ENCODE data around the gene TF. TPM values are rescaled to one million over a fixed set of nuclear protein-coding genes. Genes with fewer than 3 reads are reported as not detected.

Gene TF
- polyA plus RNA-seq, 1 of the 3 experiments (the other 2 are of a cell fraction), result 0.08 TPM

DNA sequence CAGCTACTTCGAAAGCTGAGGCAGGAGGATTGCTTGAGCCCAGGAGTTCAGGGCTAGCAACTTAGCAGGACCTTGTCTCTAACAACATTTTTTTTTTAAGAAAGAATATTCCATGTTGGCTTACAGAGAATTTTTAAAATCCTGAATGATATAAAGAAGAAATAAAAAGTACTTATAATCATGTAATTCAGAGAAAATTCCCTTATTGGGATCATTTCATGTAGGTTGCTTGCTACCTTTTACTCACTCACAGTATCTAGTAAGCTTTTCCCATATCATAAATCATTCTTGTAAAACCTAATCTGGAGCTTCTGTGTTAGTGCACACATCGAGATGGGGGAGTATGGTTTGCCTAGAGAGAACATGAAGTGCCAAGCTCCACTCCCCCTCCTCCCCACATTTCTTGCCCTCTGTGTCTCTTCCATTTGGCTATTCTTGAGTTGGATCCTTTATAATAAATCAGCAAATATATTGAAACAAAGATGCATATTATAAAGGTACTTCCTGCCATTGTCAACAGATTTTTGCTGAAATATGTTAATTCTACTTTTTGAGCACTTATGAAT is 13.6 kb downstream of the TF start:
- Histone ChIP-seq H3K4me2 (no peak overlapping the region), H3F3A (replicated peaks; ENCODE audit: insufficient read depth) (no peaks in the 10 kb centered on the region), H3K79me2 (ENCODE audit: insufficient read depth) (no peaks in the 10 kb centered on the region), H3K4me3 (ENCODE audit: low read depth in 2 of 2, low read length in 1 of 2) (no peak overlapping the region), H3K4me1 (ENCODE audit: control insufficient read depth in 1 of 2, insufficient read depth in 2 of 2, low read depth in 1 of 2, low read length in 1 of 2) (peaks cover 0 to 2% of the 10 kb centered on the region in 2 experiments; a peak in 1 of 4 replicates), H3K27me3 (ENCODE audit: insufficient read depth) (no peaks in the 10 kb centered on the region; the same call in 1 of the 2 replicates), H3K9ac (no peak overlapping the region), H3K9me2 (no peaks in the 10 kb centered on the region), H3K36me3 (replicated peaks in 1 of 2; ENCODE audit: control insufficient read depth in 1 of 2, insufficient read depth in 2 of 2, low read length in 1 of 2) (no peaks in the 10 kb centered on the region), H3K9me3 (no peaks in the 10 kb centered on the region), H4K20me1 (ENCODE audit: insufficient read depth) (no peaks in the 10 kb centered on the region), H3K27ac (ENCODE audit: low read depth in 2 of 2, low read length in 1 of 2) (no peak overlapping the region), H2AFZ (ENCODE audit: low read depth) (no peak overlapping the region)
- TF ChIP-seq EP300 (IDR thresholded peaks at IDR 0.05; ENCODE audit: borderline replicate concordance in 1 of 2, low read depth in 1 of 2, low read length in 1 of 2) (no peak), SIN3A (IDR thresholded peaks at IDR 0.05; ENCODE audit: borderline replicate concordance, low read depth, low read length) (no peak), JUND (IDR thresholded peaks at IDR 0.05) (no peak), NFIC (IDR thresholded peaks at IDR 0.05; ENCODE audit: borderline replicate concordance) (no peak)
- TF ChIP-seq, protein P1, sequence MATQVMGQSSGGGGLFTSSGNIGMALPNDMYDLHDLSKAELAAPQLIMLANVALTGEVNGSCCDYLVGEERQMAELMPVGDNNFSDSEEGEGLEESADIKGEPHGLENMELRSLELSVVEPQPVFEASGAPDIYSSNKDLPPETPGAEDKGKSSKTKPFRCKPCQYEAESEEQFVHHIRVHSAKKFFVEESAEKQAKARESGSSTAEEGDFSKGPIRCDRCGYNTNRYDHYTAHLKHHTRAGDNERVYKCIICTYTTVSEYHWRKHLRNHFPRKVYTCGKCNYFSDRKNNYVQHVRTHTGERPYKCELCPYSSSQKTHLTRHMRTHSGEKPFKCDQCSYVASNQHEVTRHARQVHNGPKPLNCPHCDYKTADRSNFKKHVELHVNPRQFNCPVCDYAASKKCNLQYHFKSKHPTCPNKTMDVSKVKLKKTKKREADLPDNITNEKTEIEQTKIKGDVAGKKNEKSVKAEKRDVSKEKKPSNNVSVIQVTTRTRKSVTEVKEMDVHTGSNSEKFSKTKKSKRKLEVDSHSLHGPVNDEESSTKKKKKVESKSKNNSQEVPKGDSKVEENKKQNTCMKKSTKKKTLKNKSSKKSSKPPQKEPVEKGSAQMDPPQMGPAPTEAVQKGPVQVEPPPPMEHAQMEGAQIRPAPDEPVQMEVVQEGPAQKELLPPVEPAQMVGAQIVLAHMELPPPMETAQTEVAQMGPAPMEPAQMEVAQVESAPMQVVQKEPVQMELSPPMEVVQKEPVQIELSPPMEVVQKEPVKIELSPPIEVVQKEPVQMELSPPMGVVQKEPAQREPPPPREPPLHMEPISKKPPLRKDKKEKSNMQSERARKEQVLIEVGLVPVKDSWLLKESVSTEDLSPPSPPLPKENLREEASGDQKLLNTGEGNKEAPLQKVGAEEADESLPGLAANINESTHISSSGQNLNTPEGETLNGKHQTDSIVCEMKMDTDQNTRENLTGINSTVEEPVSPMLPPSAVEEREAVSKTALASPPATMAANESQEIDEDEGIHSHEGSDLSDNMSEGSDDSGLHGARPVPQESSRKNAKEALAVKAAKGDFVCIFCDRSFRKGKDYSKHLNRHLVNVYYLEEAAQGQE (IDR thresholded peaks at IDR 0.05; ENCODE audit: low read depth, low read length), result no peak
- DNase-seq, result no peak
- ChIA-PET CTCF (no interaction called here), POLR2A (no interaction called here)
- WGBS (ENCODE audit: low lambda C conversion rate), result 6% methylated on average over 2 of the region's 2 CpGs

DNA sequence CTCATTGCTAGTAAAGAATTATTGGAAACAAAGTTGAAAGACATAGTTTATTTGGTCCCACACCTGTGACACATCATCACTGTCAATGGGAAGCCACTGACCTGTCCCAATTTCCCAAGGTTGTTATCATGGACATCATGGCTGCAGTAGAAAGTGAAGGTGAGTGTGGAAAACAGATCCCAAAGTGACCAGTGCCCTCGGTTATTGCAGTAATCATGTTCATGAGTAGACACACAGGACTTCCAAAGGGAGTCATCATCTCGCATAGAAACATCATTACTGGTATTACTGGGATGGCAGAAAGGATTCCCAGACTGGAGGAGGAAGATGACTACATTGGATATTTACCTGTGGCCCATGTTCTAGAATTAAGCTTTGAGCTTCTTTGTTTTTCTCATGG is 14.7 kb downstream of the TF start:
- 25% methylated on average over 2 of the region's 2 CpGs for WGBS (ENCODE audit: low lambda C conversion rate)
- H4K20me1 ChIP-seq (ENCODE audit: insufficient read depth), result no peaks in the 10 kb centered on the region
- POLR2A ChIA-PET, result no interaction called here

More for the DNA sequence above, 14.7 kb downstream of the TF start:
- H3K4me1 ChIP-seq (ENCODE audit: control insufficient read depth in 1 of 2, insufficient read depth in 2 of 2, low read depth in 1 of 2, low read length in 1 of 2), result peaks cover 0 to 2% of the 10 kb centered on the region in 2 experiments; a peak in 1 of 4 replicates
- CTCF ChIA-PET, result interaction anchor here (0.6 kb wide), 1 partner anchor 21 kb away, joined by 3 read pairs; no protein-coding TSS in a partner anchor
- H3F3A ChIP-seq (replicated peaks; ENCODE audit: insufficient read depth), result no peaks in the 10 kb centered on the region
- H2AFZ ChIP-seq (ENCODE audit: low read depth), result no peak overlapping the region
- no peak for TF ChIP-seq NFIC (IDR thresholded peaks at IDR 0.05; ENCODE audit: borderline replicate concordance)
- no peak for TF ChIP-seq TCF12 (IDR thresholded peaks at IDR 0.05)
- TF ChIP-seq, protein P2, sequence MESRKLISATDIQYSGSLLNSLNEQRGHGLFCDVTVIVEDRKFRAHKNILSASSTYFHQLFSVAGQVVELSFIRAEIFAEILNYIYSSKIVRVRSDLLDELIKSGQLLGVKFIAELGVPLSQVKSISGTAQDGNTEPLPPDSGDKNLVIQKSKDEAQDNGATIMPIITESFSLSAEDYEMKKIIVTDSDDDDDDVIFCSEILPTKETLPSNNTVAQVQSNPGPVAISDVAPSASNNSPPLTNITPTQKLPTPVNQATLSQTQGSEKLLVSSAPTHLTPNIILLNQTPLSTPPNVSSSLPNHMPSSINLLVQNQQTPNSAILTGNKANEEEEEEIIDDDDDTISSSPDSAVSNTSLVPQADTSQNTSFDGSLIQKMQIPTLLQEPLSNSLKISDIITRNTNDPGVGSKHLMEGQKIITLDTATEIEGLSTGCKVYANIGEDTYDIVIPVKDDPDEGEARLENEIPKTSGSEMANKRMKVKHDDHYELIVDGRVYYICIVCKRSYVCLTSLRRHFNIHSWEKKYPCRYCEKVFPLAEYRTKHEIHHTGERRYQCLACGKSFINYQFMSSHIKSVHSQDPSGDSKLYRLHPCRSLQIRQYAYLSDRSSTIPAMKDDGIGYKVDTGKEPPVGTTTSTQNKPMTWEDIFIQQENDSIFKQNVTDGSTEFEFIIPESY (IDR thresholded peaks at IDR 0.05; ENCODE audit: borderline replicate concordance, low read depth), result no peak
- no peak for TF ChIP-seq YY1 (IDR thresholded peaks at IDR 0.05; ENCODE audit: low read depth)
- TF ChIP-seq EZH2phosphoT487 (IDR thresholded peaks at IDR 0.05; ENCODE audit: borderline replicate concordance, low read depth), result no peak
- TF ChIP-seq, protein P3, sequence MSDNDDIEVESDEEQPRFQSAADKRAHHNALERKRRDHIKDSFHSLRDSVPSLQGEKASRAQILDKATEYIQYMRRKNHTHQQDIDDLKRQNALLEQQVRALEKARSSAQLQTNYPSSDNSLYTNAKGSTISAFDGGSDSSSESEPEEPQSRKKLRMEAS (IDR thresholded peaks at IDR 0.05; ENCODE audit: low read depth), result no peak
- TF ChIP-seq, protein P4, sequence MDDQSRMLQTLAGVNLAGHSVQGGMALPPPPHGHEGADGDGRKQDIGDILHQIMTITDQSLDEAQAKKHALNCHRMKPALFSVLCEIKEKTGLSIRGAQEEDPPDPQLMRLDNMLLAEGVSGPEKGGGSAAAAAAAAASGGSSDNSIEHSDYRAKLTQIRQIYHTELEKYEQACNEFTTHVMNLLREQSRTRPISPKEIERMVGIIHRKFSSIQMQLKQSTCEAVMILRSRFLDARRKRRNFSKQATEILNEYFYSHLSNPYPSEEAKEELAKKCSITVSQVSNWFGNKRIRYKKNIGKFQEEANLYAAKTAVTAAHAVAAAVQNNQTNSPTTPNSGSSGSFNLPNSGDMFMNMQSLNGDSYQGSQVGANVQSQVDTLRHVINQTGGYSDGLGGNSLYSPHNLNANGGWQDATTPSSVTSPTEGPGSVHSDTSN (IDR thresholded peaks at IDR 0.05), result no peak
- TF ChIP-seq, protein P5, sequence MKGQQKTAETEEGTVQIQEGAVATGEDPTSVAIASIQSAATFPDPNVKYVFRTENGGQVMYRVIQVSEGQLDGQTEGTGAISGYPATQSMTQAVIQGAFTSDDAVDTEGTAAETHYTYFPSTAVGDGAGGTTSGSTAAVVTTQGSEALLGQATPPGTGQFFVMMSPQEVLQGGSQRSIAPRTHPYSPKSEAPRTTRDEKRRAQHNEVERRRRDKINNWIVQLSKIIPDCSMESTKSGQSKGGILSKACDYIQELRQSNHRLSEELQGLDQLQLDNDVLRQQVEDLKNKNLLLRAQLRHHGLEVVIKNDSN (IDR thresholded peaks at IDR 0.05; ENCODE audit: borderline replicate concordance, low read depth), result no peak
- TF ChIP-seq SMC3 (IDR thresholded peaks at IDR 0.05; ENCODE audit: low read depth, low read length), result no peak
- no peak for TF ChIP-seq JUND (IDR thresholded peaks at IDR 0.05)
- no peak overlapping the region for H3K4me2 ChIP-seq
- DNase-seq, result no peak
- H3K27ac ChIP-seq (ENCODE audit: low read depth in 2 of 2, low read length in 1 of 2), result no peak overlapping the region
- no peaks in the 10 kb centered on the region for H3K9me2 ChIP-seq
- no peaks in the 10 kb centered on the region for H3K36me3 ChIP-seq (replicated peaks in 1 of 2; ENCODE audit: control insufficient read depth in 1 of 2, insufficient read depth in 2 of 2, low read length in 1 of 2)
- H3K4me3 ChIP-seq (ENCODE audit: low read depth in 2 of 2, low read length in 1 of 2), result no peak overlapping the region; a peak in 1 of 4 replicates
- no peaks in the 10 kb centered on the region; the same call in 1 of the 2 replicates for H3K27me3 ChIP-seq (ENCODE audit: insufficient read depth)
- no peaks in the 10 kb centered on the region for H3K79me2 ChIP-seq (ENCODE audit: insufficient read depth)
- H3K9me3 ChIP-seq, result no peaks in the 10 kb centered on the region
- H3K9ac ChIP-seq, result no peak overlapping the region
